Activated CD8-positive, alpha-beta memory T cell treated with anti-CD3 and anti-CD28 coated beads, Interleukin-2, amount 50 U/mL, for 1 hour (primary cell): Measurements from ENCODE around the gene NF1.

ENCODE experiments used
- DNase-seq: peaks from one replicate; pipeline ENCODE4 v3.0.0-alpha.2; 2020; ENCODE audit errors: extremely low read depth

The NF1 gene

GRCh38 chr17:31385428-31386285, 290.9 kb downstream of the NF1 start:
- no peak for DNase-seq

DNA sequence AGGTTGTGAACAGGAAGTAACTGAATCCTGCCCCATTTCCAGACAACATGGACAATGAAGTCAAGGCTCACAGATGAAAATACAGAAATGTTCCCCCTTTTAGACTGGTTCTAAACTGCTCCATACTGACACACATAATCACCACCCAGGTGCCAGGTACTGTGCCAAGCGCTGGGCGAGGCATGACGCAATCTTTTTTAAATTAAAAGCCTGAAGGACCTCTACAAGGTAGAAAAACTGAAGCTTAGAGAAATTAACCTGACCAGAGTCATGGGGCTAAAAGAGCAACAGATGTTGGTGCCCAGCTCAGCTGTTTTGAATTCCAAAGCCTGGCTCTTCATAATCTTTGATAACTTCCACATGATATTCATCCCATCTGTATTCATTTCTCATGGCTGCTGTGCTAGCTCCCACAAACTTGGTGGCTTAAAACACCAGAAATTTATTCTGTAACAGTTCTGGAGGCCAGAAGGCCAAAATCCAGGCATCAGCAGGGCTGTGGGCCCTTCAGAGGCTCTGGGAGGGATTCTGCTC, 291.8 kb downstream of the NF1 start:
- no peak for DNase-seq

GRCh38 chr17:31387438-31387837, 292.7 kb downstream of the NF1 start:
- no peak for DNase-seq

GRCh38 chr17:31388351-31388750, 293.6 kb downstream of the NF1 start:
- DNase-seq, result no peak

- DNase-seq, result no peak
Observed at GRCh38 chr17:31388770-31389656, 294.2 kb downstream of the NF1 start.

GRCh38 chr17:31389657-31390381, 295.0 kb downstream of the NF1 start:
- no peak for DNase-seq

DNA sequence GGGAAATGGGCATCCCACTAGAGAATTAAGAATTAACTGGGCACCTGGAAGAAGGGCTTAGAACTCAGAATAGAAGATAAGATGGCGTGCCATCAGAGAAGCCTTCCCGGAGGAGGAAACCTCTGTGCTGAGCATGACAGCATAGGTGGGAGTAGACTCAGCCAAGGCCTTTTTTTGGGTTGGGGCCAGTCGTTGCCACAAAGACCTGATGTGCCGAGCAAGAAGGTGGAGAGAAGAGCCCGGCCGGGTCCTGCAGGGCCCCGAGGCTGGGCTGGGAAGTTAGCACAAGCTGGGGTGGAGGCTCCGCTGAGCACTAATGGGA, 295.6 kb downstream of the NF1 start:
- DNase-seq, result no peak

GRCh38 chr17:31390748-31391495, 296.1 kb downstream of the NF1 start:
- DNase-seq, result no peak

- no peak for DNase-seq
Observed at GRCh38 chr17:31391496-31391949, 296.7 kb downstream of the NF1 start, which contains the start of gene RAB11FIP4. TSS of gene RAB11FIP4 (plus strand) at chr17:31391675. CDS start at chr17:31391853, 178 bp downstream.

- DNase-seq, result no peak
Observed at GRCh38 chr17:31392002-31392855, 297.5 kb downstream of the NF1 start.

GRCh38 chr17:31392856-31393748, 298.3 kb downstream of the NF1 start:
- no peak for DNase-seq

DNA sequence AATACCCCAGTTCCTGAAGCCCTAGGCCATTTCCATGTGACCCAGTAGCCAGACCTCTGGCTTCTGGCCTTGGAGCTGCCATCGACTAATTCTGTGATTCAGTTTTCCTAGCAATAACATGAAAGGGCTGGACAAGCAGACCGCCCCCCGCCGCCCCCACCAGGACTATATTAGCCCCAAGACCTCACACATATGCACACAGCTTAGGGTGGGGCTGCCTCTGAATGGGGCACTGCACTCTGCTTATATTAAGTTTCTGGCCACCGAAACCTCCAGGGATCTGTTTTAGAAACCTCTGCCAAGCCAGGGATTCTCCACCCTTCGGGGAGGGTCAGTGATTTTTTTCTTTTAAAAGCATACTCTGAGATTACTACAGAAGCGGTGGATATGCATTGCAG, 299.0 kb downstream of the NF1 start:
- no peak for DNase-seq

GRCh38 chr17:31394544-31394943, 299.8 kb downstream of the NF1 start:
- DNase-seq, result no peak

- DNase-seq, result no peak
Observed at GRCh38 chr17:31397256-31397939, 302.6 kb downstream of the NF1 start.

DNA sequence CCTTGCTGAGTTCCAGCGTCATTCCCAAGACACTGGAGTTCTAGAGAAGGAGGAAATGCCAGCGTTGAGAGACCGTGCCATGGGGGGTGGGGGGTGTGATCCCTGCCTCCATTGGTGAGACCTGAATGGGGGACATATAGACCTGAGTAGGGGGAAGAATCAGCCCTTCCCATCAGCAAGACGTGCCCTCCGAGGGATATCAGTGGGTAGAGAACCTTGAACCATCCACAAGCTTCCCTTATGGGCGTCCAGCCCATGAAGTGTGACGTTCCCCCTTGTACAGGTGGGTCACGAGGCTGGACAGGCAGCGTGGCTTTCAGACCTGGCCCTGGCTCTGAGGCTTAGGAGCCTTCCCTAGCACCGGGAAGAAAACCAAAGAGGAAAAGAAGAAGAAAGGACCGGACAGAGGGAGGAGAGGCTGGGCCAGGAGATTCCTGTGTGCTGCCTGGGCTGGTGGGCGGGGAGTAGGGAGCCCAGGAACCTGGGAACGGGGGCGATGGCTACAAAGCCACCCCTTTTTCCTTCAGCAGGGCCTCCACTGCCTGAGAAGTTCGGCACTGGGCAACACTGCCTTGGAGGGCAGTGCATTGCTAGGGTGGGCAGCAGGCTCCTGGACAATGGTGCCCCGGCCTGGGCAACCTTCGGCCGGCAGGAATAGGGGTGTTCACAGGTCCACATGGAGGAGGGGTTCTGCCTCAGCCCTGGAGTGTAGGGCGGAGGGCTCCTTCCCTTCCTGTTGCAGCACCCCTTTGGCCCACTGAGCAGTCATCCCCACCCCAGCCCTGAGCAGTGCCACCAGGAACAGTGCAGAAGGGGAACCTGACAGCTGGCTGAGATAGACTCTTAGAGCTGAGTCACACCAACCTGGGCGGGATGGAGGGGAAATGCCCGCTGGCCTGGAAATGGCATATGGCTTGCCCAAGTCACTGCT, 303.9 kb downstream of the NF1 start:
- DNase-seq, result no peak

- DNase-seq, result no peak
Observed at GRCh38 chr17:31400481-31400950, 305.7 kb downstream of the NF1 start.
